ENCODE measurements around the gene NGF. TPM values are rescaled to one million over a fixed set of nuclear protein-coding genes. Genes with fewer than 3 reads are reported as not detected.
"Not testable (repeated sequence)": the region's sequence is repeated elsewhere in the genome, so short reads cannot be mapped to it uniquely, and the experiment has no call there.

NGF gene
- total RNA-seq (2014; rRNA removed; shearing (Covaris generic)) = 1.4 TPM in 1 of 2 replicates, not detected in the other

DNA sequence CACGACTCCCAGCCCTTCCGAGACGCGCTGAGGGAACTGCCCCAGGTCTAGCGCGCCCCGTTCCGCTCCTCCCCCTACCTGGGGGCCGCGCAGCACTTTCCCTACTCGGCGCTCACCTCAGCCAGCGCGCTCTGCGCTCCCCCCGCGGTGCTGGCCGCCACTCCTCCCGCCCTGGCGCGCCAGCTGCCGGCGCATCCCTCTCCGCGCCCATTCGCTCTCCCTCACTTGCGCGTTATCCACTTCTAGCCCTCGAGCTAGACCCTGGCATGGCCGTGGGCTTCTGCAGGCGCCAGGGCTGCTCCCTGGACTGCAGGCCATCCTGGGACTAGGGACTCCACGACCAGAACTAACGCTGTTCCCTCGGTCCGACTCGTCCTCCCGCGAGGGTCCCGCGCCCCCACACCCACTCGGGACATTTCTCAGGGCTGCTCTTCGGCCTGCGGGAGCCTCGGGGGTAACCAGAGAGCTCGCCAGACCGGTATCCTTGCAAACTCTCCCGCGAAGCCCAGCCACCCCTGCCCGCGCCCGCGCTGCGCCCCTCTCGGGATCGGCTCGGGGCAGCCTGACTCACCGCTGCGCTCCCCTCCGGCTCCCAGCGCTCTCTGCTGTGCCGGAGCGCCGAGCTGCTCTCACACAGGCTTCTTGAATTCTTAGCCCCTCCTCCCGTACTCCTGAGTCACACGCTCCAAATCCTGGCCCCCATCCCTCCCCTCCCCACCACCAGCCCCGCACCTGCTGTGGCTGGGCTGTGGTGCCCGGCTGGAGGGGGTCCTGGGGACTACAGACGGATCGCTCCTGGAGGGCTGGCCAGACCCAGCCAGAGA, at the start of gene NGF:
NGF (minus strand) TSS at position 617 of the 824 bp plus-strand sequence. CDS start 51,454 bp downstream, outside the sequence.
- in situ Hi-C loops (cut with HindIII; ENCODE audit: low sequenced_read_pairs) = no loop called here
- DNase-seq (ENCODE audit: low spot score) = no peak

DNA sequence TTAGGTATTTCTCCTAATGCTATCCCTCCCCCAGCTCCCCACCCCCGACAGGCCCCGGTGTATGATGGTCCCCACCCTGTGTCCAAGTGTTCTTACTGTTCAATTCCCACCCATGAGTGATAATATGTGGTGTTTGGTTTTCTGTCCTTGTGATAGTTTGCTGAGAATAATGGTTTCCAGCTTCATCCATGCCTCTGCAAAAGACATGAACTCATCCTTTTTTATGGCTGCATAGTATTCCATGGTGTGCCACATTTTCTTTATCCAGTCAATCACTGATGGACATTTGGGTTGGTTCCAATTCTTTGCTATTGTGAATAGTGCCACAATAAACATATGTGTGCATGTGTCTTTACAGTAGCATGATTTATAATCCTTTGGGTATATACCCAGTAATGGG, 45.4 kb upstream of the NGF start:
- in situ Hi-C loops (cut with HindIII; ENCODE audit: low sequenced_read_pairs); DNase-seq (ENCODE audit: low spot score): not testable (repeated sequence)

DNA sequence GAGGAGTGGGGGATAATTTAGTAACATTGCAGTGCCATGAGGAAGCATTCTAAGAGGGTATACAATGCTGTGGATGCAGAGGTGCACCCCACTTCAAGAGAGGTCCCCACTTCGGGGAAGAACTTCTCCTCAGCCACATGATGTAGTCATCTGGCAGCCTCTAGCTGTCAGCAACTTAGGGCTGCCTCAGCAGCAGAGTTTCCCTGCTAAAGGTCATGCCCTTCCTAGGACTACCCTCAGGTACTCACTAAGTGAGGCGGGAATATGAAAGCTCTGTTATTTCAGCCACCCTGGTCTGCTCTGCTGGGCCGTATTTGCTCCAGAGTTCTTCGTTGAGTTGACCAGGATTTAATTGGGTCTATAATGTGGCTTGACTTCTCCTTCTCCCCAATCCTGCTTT, 41.9 kb upstream of the NGF start:
- DNase-seq (ENCODE audit: low spot score) = no peak
- in situ Hi-C loops (cut with HindIII; ENCODE audit: low sequenced_read_pairs) = no loop called here

DNA sequence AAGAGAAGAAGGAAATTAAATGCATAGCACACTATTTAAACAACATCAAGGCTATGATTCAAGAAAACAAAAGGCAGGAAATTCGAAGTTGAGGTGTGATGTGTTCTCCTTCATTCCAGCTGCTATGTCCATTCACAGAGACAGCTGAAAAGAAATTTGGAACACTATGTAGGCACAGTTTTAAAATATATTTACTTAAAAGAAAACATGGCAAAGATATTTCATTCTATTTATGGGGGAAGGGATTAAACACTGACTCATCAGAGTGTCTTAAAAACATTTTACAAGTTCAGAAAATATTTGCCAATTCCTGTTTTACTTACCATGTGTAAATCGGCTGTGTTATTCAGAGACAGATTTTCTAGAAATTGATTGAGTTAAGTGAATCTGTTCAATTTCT, 39.4 kb upstream of the NGF start:
- in situ Hi-C loops (cut with HindIII; ENCODE audit: low sequenced_read_pairs) = no loop called here
- DNase-seq (ENCODE audit: low spot score) = no peak

DNA sequence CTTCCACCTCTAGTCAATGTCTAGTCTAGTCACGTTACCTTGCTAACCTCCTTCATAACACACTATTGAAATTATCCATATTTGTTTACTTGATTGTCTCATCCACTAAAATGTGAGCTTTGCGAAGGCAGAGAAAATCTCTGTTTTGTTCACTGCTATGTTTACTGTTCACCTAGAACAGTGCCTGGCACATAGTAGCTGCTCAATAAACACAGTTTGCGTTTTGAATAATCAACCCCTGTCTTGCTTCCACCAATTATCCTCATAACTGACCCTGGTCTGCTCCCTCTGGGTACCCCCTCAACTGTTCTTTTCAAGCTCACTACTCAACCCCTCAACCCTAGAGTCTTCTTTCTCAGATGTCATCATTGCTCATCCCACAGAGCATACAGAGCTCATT, 36.5 kb upstream of the NGF start:
- DNase-seq (ENCODE audit: low spot score) = no peak
- in situ Hi-C loops (cut with HindIII; ENCODE audit: low sequenced_read_pairs) = no loop called here

DNA sequence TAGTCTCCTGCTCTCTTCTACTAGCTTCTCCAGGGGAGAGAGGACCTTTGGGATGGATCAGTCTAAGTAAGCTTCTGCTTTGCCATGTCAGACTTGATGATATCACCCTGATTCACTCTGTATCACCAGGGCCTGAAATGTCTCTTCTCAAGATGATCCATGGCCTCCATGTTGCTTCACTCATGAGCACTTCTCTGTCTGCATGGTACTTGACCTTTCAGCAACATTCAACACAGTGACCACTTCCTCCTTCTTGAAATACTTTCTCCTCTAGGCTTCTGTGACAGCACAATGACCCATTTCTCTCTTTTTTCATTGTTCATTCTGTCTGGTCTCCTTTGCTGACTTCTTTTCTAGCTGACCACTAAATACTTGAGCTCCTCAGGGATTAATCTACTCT, 35.3 kb upstream of the NGF start:
- no peak for DNase-seq (ENCODE audit: low spot score)
- in situ Hi-C loops (cut with HindIII; ENCODE audit: low sequenced_read_pairs) = no loop called here

DNA sequence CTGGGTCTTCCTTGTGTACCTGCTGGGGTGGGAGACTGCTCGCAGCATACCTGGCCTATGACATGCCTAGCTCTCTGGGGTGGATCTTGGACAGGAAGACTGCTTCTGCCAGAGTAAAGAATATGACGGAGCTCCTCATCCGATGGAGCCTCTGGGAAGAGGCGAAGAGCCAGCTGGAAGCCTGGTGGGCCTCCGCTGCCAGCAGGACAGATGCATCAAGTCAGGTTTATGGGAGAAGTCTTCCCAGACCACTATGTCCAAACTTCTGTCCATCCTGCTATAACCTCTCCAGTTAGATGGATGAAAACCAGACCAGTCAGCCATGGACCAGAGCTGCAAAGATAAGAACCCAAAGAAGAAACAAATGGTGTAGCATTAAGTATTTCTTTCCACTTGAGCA, 27.7 kb upstream of the NGF start:
- in situ Hi-C loops (cut with HindIII; ENCODE audit: low sequenced_read_pairs) = no loop called here
- no peak for DNase-seq (ENCODE audit: low spot score)

DNA sequence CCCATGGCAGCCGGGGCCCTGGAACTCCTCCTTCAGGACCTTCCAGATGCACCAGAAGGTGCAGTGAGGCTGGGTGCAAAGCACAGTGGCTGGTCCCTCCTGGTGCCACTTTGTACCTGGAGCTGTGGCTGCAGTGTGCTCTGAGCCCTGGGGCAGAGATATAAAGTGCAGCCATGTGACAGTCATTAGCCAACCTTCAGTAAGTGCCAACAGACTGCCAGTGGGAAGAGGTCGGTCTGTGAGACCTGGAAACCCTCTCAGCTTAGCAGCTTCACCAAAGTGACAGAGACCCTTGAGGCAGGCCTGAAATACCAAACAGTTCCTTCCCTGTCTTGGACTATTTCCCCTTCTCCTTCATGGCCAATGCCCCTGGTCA, 26.7 kb upstream of the NGF start:
- no peak for DNase-seq (ENCODE audit: low spot score)
- in situ Hi-C loops (cut with HindIII; ENCODE audit: low sequenced_read_pairs) = no loop called here

DNA sequence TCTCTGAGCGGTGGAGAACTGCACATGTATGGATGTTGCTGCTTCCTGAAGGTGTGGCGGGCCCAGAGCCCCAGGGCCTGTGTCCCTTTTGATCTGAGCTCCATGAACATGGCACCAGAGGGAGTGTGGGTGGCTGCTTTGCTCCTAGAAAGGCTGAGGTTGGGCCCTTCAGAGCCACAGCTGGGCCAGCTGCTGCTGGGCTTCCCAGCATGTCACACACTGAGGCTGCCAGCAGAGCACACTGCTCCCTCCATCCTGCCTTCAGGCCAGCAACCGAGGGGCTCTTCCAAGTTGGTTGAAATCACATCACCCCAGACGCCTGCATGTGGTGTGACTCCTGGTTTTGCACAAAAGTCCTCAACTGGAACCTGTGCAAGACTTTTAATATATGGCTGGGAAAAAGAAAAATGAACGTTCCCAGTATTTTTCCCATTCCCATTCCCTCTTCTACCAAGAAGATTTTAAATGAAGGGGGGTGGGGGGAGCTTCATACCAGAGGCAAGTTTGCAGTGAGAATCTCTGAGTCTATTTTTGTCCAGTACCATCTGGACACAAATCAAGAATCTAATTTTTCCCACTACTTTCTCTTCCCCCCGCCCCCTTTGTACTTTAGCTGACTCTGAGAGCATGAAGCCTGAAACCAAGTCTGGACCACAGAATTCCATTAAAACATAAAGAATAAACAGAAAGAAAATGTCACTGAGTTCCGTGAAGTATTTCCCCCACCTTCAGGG, 26.2 kb upstream of the NGF start:
- no peak for DNase-seq (ENCODE audit: low spot score)
- in situ Hi-C loops (cut with HindIII; ENCODE audit: low sequenced_read_pairs) = no loop called here

DNA sequence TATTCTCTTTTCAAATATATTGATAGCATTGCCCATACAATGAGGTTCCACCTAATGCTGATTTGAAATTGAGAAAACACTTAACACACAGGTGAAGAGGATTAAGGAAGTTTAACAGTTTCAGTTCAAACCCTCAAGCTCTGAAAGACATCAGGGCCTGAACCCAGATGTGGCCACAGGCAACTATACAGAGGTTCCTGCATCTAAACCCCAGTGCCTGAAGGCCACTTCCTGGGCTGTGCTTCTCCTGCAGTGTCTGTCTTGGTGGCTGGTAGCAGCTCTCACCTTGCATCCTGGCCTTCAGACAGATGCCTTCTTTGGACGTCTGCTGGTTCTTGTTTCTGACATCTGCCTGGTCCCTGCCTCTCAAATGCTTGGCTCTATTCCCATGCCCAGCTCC, 25.1 kb upstream of the NGF start:
- no peak for DNase-seq (ENCODE audit: low spot score)
- in situ Hi-C loops (cut with HindIII; ENCODE audit: low sequenced_read_pairs) = no loop called here

DNA sequence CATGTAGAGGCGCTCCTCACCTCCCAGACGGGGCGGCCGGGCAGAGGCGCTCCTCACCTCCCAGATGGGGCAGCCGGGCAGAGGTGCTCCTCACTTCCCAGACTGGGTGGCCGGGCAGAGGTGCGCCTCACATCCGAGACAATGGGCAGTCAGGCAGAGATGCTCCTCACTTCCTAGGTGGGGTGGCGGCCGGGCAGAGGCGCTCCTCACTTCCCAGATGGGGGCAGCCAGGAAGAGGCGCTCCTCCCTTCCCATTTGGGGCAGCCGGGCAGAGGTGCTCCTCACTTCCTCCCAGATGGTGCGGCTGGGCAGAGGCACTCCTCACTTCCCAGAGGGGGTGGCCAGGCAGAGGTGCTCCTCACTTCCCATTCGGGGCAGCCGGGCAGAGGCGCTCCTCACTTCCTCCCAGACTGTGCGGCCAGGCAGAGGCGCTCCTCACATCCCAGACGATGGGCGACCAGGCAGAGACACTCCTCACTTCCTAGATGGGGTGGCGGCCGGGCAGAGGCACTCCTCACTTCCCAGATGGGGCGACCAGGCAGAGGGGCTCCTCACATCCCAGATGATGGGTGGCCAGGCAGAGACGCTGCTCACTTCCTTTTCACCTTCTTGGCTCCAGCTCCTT, 22.6 kb upstream of the NGF start:
- DNase-seq (ENCODE audit: low spot score); in situ Hi-C loops (cut with HindIII; ENCODE audit: low sequenced_read_pairs): not testable (repeated sequence)

DNA sequence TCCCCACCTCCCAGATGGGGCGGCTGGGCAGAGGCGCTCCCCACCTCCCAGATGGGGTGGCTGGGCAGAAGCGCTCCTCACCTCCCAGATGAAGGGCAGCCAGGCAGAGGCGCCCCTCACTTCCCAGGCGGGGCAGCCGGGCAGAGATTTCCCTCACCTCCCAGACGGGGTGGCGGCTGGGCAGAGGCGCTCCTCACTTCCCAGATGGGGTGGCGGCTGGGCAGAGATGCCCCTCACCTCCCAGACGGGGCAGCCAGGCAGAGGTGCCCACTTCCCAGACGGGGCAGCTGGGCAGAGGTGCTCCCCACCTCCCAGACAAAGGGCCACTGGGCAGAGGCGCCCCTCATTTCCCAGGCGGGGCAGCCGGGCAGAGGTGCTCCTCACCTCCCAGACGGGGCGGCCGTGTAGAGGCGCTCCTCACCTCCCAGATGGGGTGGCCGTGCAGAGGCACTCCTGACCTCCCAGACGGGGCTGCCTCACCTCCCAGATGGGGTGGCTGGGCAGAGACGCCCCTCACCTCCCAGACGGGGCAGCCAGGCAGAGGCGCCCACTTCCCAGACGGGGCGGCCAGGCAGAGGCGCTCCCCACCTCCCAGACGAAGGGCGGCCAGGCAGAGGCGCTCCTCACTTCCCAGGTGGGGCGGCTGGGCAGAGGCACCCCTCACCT, 21.9 kb upstream of the NGF start:
- DNase-seq (ENCODE audit: low spot score); in situ Hi-C loops (cut with HindIII; ENCODE audit: low sequenced_read_pairs): not testable (repeated sequence)

DNA sequence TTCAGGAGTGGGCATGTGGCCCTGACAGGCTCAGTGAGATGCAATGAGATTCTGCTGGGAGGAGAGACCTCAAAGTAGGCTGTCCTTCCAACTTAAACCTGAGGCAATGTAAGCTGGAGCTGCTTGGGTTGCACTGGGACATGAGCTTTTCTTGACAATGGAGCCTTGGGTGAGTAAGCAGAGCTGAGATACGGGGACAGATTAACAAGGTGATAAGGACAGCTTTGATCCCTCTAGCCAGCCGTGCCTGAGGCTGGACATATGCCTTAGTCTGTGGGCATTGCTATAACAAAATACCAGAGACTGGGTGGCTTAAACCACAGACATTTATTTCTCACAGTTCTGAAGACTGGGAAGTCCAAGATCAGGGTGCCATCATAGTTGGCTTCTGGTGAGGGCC, 18.3 kb upstream of the NGF start:
- in situ Hi-C loops (cut with HindIII; ENCODE audit: low sequenced_read_pairs) = no loop called here
- no peak for DNase-seq (ENCODE audit: low spot score)

DNA sequence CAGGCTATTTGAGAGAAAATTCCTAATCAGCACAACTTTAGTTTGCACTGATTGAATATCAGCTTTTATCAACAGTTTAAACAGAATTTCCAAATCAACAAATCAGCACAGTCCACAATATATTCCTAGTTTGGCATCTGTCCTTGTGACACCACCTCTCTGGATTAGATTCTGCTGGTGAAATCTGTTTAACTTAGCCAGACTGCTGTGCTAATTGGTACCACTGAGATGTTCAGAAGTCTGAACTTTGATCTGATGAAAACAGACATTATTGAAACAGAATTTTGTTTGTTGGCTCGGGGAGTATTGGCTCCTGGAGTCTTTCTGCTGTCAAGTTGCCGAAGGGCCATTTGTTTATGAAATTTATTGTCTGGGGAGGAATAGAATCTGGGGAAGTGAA, 17.0 kb upstream of the NGF start:
- no peak for DNase-seq (ENCODE audit: low spot score)

DNA sequence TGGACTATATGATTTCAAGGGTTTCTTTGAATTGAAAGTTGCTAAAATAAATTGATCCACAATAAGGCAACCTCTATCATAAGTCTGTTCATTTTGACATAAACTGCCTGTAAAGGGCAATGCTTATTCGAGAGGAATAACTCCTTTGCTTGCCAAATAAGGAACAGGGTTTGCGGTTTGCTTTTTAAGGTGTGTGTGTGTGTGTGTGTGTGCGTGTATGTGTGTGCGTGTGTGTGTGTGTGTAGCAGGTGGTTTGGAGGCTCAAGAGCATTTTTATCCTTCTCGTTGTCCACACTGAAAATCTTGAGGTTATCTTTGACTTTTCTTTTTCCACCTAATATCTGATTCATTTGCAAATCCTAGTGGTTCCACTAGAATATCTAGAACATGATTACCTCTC, 13.1 kb upstream of the NGF start:
- in situ Hi-C loops (cut with HindIII; ENCODE audit: low sequenced_read_pairs) = no loop called here

More for the DNA sequence above, 17.0 kb upstream of the NGF start:
- in situ Hi-C loops (cut with HindIII; ENCODE audit: low sequenced_read_pairs) = no loop called here

DNA sequence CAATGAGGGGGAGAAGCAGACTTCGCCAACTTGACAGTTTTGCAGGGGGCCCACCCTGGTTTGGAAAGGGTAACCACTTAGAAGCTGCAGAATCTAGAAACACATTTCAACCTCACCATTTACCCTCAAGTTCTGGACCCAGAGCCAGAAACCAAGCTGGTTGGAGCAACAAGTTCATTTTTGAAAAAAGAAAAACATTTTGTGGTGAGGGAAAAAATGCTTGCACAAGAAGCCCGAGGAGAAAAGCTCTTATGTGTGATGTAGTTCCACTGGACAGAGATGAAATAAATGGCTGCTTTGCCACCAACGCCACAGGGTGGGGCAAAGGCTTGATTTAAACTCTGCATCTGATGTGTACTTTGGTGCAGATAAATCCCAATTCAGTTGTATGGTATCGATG, 10.6 kb upstream of the NGF start:
- in situ Hi-C loops (cut with HindIII; ENCODE audit: low sequenced_read_pairs) = no loop called here
- no peak for DNase-seq (ENCODE audit: low spot score)

More for the DNA sequence above, 13.1 kb upstream of the NGF start:
- no peak for DNase-seq (ENCODE audit: low spot score)

DNA sequence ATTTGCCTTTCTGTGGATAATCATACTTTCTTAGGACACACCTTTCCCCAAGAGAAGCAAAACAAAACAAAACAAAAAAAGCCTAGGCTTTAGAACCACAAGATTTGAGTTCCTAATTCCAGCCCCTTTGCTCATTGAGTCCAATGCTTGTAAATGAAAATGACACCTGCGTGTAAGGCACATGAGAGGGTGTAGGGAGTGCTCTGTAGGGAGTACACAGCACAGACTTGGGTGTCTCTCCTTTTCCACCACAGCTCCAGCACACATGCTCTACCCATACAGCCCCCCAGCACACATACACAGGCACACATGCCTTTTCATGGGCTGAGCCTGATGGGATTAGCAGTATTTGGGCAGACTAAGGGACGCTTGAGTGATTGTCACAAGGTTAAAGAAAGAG, 9.2 kb upstream of the NGF start:
- in situ Hi-C loops (cut with HindIII; ENCODE audit: low sequenced_read_pairs) = no loop called here

DNA sequence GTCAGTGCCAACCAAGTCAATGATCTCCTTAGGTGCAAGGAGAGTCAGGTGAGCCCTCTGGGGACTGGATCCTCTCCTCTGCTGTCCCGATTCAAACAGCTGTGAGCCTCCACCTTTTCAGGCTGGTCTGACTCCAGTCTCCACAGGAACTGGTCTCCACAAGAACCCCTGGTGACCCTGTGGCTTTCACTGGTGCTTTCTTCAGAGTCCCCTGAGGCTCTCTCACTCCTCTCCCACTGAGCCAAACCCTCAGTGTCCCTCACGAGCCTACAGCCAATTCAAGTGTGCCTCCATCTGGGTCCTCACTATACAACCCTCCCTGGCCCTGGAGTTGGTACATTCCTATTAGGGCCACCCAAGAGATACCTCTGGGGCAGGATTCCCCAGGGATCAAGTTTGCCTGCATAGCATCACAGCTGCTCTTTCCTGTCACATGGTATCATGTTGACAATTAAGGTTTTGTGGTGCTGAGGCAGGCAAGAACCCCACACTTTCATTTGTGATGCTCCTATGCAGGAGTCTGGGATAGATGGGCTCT, 5.2 kb upstream of the NGF start:
- in situ Hi-C loops (cut with HindIII; ENCODE audit: low sequenced_read_pairs) = no loop called here
- no peak for DNase-seq (ENCODE audit: low spot score)

More for the DNA sequence above, 9.2 kb upstream of the NGF start:
- no peak for DNase-seq (ENCODE audit: low spot score)

DNA sequence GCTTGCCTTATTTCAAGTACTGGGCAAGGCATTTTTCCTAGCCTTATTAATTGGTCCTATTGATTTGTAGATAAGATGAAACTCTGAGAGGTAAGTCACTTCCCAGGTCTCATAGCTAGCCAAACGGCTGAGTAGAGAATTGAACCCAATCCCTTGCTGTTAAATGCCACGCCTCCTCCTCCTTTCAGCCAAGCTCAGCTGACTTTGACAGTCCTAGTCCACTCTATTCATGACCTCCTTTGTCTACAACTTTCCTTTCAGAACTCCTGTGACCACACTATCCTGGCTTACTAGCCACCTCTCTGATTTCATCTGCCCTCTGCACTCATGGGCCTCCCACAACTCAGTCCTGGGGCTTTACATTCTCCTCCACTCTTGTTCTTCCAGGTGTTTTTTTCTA, 3.9 kb upstream of the NGF start:
- no peak for DNase-seq (ENCODE audit: low spot score)
- in situ Hi-C loops (cut with HindIII; ENCODE audit: low sequenced_read_pairs) = no loop called here
